Measurements from ENCODE around the gene CTRB2.

DNA sequence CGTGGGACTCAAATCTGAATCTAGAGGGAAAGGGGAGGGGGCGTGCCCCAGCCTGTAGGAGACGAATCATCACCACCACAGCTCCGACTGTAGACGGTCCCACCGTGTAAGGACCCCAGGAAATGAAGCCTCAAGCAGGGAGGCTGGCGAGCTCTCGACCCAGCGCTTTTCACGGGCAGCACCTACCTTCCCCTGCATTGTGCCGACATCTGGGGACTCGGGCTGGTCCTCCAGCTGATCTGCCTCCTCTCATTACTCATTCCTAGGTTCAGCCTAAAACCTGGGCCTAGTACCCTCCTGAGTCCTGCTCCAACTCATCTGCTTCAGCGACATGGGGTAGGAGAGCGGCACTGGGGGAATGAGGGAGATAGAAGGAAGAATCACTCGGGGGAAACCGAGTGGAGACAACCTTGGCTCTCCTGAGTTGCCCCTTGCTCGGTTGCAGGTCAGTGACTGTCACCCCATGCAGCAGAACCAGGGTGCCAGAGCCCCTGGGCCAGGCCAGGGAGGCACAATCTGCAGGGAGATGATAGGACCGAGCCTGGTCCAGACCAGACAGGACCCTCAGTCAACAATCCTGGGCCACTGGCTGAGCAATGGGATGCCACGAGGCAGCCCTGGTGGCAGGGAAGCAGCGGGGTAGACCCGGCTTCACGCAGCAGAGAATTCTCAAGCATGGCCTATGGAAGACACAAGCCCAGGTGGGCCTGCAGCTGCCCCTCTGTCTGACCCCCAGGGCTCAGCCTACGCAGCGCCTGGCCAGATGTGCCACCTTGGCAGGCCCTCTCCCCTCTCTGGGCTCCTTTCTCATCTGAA is 45.3 kb upstream of the CTRB2 start:
- no peak for TF ChIP-seq SAP30 (IDR thresholded peaks at IDR 0.05; ENCODE audit: insufficient read depth, insufficient replicate concordance, low read length)
- TF ChIP-seq, protein P1, sequence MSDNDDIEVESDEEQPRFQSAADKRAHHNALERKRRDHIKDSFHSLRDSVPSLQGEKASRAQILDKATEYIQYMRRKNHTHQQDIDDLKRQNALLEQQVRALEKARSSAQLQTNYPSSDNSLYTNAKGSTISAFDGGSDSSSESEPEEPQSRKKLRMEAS (IDR thresholded peaks at IDR 0.05), result no peak
- TF ChIP-seq, protein P2, sequence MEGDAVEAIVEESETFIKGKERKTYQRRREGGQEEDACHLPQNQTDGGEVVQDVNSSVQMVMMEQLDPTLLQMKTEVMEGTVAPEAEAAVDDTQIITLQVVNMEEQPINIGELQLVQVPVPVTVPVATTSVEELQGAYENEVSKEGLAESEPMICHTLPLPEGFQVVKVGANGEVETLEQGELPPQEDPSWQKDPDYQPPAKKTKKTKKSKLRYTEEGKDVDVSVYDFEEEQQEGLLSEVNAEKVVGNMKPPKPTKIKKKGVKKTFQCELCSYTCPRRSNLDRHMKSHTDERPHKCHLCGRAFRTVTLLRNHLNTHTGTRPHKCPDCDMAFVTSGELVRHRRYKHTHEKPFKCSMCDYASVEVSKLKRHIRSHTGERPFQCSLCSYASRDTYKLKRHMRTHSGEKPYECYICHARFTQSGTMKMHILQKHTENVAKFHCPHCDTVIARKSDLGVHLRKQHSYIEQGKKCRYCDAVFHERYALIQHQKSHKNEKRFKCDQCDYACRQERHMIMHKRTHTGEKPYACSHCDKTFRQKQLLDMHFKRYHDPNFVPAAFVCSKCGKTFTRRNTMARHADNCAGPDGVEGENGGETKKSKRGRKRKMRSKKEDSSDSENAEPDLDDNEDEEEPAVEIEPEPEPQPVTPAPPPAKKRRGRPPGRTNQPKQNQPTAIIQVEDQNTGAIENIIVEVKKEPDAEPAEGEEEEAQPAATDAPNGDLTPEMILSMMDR (IDR thresholded peaks at IDR 0.05; ENCODE audit: control extremely low read depth in 1 of 3, insufficient read depth in 1 of 3, low read depth in 1 of 3, low read length in 3 of 3), result no peak
